ENCODE results near the gene DHRSX.

The DHRSX gene

DNA sequence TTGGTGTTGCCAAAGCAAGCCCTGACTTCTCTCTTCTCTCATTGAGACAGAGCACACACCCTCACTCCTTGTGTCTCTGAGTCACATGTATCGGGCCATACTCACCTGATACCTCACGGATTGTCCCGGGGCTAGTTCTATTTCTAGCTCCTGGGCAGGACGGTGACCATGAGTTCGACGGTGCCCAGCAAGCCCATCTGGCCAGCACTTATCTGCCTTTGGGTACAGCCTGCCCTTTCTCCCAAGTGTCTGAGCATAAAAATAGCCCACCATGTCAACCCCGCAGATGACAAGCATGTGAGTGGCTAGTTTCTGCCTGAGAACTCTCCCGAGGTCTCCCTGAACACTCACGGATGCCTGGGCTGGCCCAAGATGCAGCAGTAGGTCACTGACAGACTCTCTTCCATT, 158.5 kb downstream of the DHRSX start:
- Histone ChIP-seq H3K27ac (ENCODE audit: poor library complexity, severe bottlenecking) (no peak overlapping the region), H3K4me3 (ENCODE audit: severe bottlenecking) (no peak overlapping the region), H3K27me3 (ENCODE audit: insufficient read depth, poor library complexity, severe bottlenecking) (no peaks in the 10 kb centered on the region), H3K9me3 (ENCODE audit: severe bottlenecking) (no peaks in the 10 kb centered on the region), H3K36me3 (ENCODE audit: low read depth) (no peaks in the 10 kb centered on the region), H3K4me1 (ENCODE audit: insufficient read depth, poor library complexity, severe bottlenecking) (no peaks in the 10 kb centered on the region)
- ATAC-seq (ENCODE audit: low read depth) (0 out of 3 replicates have a peak, but pooled peaks have one; percentile 14), DNase-seq (ENCODE audit: low spot score) (no peak)
- TF ChIP-seq, protein P1, sequence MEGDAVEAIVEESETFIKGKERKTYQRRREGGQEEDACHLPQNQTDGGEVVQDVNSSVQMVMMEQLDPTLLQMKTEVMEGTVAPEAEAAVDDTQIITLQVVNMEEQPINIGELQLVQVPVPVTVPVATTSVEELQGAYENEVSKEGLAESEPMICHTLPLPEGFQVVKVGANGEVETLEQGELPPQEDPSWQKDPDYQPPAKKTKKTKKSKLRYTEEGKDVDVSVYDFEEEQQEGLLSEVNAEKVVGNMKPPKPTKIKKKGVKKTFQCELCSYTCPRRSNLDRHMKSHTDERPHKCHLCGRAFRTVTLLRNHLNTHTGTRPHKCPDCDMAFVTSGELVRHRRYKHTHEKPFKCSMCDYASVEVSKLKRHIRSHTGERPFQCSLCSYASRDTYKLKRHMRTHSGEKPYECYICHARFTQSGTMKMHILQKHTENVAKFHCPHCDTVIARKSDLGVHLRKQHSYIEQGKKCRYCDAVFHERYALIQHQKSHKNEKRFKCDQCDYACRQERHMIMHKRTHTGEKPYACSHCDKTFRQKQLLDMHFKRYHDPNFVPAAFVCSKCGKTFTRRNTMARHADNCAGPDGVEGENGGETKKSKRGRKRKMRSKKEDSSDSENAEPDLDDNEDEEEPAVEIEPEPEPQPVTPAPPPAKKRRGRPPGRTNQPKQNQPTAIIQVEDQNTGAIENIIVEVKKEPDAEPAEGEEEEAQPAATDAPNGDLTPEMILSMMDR (IDR thresholded peaks at IDR 0.05; ENCODE audit: poor library complexity, severe bottlenecking), result no peak

DNA sequence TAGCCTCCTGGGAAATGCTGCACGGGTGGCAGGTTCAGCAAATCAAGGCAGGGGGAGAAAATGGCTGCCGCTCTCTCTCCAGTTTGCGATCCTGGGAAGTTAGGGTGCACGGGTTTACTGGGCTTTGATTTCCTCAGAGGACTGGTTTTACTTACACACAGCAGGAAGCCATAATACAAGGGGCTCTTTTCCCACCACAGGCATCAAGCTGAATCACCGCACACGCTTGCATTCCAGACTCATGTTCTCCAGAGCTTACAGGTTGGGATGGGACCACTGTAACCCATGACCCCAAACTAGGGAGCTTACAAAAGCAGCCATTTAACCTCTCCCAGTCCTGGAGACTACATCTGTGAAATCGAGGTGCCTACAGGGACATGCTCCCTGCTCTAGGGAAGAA, 159.8 kb downstream of the DHRSX start:
- Histone ChIP-seq H3K36me3 (ENCODE audit: low read depth) (no peaks in the 10 kb centered on the region), H3K4me1 (ENCODE audit: insufficient read depth, poor library complexity, severe bottlenecking) (no peaks in the 10 kb centered on the region), H3K9me3 (ENCODE audit: severe bottlenecking) (no peaks in the 10 kb centered on the region), H3K27ac (ENCODE audit: poor library complexity, severe bottlenecking) (no peak overlapping the region), H3K27me3 (ENCODE audit: insufficient read depth, poor library complexity, severe bottlenecking) (no peaks in the 10 kb centered on the region), H3K4me3 (ENCODE audit: severe bottlenecking) (no peak overlapping the region)
- ATAC-seq (ENCODE audit: low read depth), result no peak
- TF ChIP-seq, protein P1 (IDR thresholded peaks at IDR 0.05; ENCODE audit: poor library complexity, severe bottlenecking), result no peak
- no peak for DNase-seq (ENCODE audit: low spot score)

DNA sequence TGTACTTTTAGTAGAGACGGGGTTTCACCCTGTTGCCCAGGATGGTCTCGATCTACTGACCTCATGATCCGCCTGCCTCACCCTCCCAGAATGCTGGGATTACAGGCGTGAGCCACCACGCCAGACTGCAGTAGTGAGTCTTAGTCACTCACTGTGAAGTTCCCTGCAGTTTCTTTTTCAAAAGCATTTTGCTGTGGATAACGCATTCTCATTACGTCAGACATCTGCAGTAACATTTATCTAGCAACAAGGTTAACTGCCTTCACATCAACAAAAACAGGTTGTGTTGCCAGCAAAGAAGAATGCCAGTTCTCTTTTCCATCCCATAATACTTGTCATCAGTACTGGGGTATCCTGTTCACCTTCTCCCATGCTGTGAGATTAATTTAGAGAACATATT, 164.6 kb downstream of the DHRSX start:
- Histone ChIP-seq H3K27me3 (ENCODE audit: insufficient read depth, poor library complexity, severe bottlenecking) (no peaks in the 10 kb centered on the region), H3K4me3 (ENCODE audit: severe bottlenecking) (no peak overlapping the region), H3K4me1 (ENCODE audit: insufficient read depth, poor library complexity, severe bottlenecking) (no peaks in the 10 kb centered on the region), H3K27ac (ENCODE audit: poor library complexity, severe bottlenecking) (no peak overlapping the region), H3K9me3 (ENCODE audit: severe bottlenecking) (no peaks in the 10 kb centered on the region), H3K36me3 (ENCODE audit: low read depth) (no peaks in the 10 kb centered on the region)
- ATAC-seq (ENCODE audit: low read depth) (no peak), DNase-seq (ENCODE audit: low spot score) (no peak)
- TF ChIP-seq, protein P1 (IDR thresholded peaks at IDR 0.05; ENCODE audit: poor library complexity, severe bottlenecking), result no peak

DNA sequence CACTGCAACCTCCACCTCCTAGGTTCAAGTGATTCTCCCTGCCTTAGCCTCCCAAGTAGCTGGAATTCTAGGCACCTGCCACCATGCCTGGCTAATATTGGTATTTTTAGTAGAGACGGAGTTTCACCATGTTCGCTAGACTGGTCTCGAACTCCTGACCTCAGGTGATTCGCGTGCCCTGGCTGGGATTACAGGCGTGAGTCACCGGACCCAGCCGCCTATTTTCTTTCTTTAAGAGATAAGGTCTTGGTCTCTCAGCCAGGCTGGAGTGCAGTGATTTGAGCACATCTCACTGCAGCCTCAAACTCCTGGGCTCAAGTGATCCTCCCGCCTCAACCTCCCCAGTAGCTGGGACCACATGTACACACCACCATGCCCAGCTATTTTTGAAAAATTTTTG, 166.5 kb downstream of the DHRSX start:
- H3K27me3 ChIP-seq (ENCODE audit: insufficient read depth, poor library complexity, severe bottlenecking), result no peaks in the 10 kb centered on the region
- TF ChIP-seq, protein P1 (IDR thresholded peaks at IDR 0.05; ENCODE audit: poor library complexity, severe bottlenecking), result no peak
- no peak for ATAC-seq (ENCODE audit: low read depth)
- no peak overlapping the region for H3K27ac ChIP-seq (ENCODE audit: poor library complexity, severe bottlenecking)
- H3K4me1 ChIP-seq (ENCODE audit: insufficient read depth, poor library complexity, severe bottlenecking), result no peaks in the 10 kb centered on the region
- H3K36me3 ChIP-seq (ENCODE audit: low read depth), result no peaks in the 10 kb centered on the region
- no peak for DNase-seq (ENCODE audit: low spot score)
- no peak overlapping the region for H3K4me3 ChIP-seq (ENCODE audit: severe bottlenecking)
- no peaks in the 10 kb centered on the region for H3K9me3 ChIP-seq (ENCODE audit: severe bottlenecking)

DNA sequence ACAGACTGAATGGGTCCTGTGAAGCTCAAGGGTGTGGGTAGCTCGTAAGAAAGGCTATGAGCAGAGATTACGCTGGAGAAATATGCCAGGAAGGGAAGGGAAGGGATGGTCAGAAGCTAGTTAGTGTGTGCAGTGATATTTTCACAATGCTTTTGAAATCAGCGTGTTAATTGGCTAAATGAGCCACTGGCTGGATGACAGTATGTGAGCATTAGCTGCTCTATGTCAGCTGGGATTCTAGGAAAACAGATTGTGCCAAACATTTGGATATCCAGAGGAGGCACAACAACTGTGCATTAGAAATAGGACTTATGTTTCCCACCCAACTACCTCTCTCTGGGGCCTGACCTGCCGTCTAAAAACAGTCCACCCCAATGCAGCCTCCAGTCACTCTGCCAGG, 168.5 kb downstream of the DHRSX start:
- DNase-seq (ENCODE audit: low spot score) (no peak), ATAC-seq (ENCODE audit: low read depth) (no peak)
- TF ChIP-seq, protein P1 (IDR thresholded peaks at IDR 0.05; ENCODE audit: poor library complexity, severe bottlenecking), result no peak
- H3K36me3 ChIP-seq (ENCODE audit: low read depth), result no peaks in the 10 kb centered on the region
- no peaks in the 10 kb centered on the region for H3K27me3 ChIP-seq (ENCODE audit: insufficient read depth, poor library complexity, severe bottlenecking)
- H3K4me1 ChIP-seq (ENCODE audit: insufficient read depth, poor library complexity, severe bottlenecking), result no peaks in the 10 kb centered on the region
- H3K9me3 ChIP-seq (ENCODE audit: severe bottlenecking), result no peaks in the 10 kb centered on the region
- no peak overlapping the region for H3K27ac ChIP-seq (ENCODE audit: poor library complexity, severe bottlenecking)
- no peak overlapping the region for H3K4me3 ChIP-seq (ENCODE audit: severe bottlenecking)

All from RWPE2 (cell line).